OCI-LY3 (cell line): ENCODE results near the gene ZFR2.

Source experiments
- CTCF ChIP-seq: fragments of 200-600, 300-600 bp; sonication (generic); IDR thresholded peaks from 2 replicates; pipeline ENCODE4 v1.5.1; 2014; ENCODE audit warnings: antibody characterized with exemption, low read length, low read depth
- EZH2phosphoT487 ChIP-seq: fragments of 200-600 bp; shearing (Covaris generic); IDR thresholded peaks from 2 replicates; pipeline ENCODE4 v1.6.1; 2018; ENCODE audit warnings: antibody characterized with exemption, mixed run types, low read depth

- TF ChIP-seq CTCF (no peak), EZH2phosphoT487 (no peak)
These were observed 72.5 kb downstream of the ZFR2 start for GRCh38 chr19:3796358-3796757.
